ENCODE data around the gene BCOR.

The BCOR gene

DNA sequence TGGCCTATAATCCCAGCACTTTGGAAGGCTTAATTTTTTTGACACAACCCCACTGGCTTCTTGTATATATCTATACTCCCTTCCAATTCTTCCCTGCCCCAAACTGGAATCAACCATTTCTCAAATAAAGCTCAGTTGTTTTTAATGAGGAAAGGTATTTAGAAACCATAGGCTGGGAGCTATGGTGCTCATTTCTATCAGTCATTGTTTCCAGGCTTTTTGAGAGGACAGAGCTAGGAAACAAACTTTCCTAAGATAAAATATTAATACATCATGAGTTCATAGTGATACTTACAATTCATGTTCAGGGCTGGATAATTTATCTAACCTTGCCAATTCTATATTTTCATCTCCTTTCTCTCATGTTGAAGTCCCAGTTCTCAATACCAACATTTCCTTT is 50.3 kb downstream of the BCOR start:
- no peak overlapping the region for H3K4me3 ChIP-seq

DNA sequence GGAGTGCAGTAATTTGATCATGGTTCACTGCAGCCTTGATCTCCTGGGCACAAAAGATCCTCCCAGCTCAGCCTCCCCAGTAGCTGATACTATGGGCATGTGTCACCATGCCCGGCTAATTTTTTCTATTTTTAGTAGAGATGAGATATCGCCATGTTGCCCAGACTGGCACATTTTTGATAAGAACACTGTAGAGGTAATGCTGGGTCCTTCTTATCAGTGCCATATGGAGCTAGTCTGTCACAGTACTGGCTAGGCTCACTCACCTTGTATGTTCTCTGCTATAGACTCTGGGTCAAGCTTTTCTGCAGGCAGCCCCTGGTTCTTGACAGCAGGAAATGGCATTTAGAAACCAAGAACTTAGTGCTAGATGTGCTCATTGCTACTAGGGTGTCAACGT is 53.9 kb downstream of the BCOR start:
- Histone ChIP-seq H3K27me3 (no peaks in the 10 kb centered on the region), H3K4me3 (no peak overlapping the region), H3K9me3 (peaks cover 0 to 22% (median 11%) of the 10 kb centered on the region in 3 donors), H3K4me1 (no peaks in the 10 kb centered on the region), H3K36me3 (peaks cover 2 to 8% (median 8%) of the 10 kb centered on the region in 3 donors), H3K27ac (no peak overlapping the region)
- no peak for DNase-seq
- intact Hi-C loops (cut with DNase I; ENCODE audit: low total_unique reads): no loop called here
- TF ChIP-seq, protein P1, sequence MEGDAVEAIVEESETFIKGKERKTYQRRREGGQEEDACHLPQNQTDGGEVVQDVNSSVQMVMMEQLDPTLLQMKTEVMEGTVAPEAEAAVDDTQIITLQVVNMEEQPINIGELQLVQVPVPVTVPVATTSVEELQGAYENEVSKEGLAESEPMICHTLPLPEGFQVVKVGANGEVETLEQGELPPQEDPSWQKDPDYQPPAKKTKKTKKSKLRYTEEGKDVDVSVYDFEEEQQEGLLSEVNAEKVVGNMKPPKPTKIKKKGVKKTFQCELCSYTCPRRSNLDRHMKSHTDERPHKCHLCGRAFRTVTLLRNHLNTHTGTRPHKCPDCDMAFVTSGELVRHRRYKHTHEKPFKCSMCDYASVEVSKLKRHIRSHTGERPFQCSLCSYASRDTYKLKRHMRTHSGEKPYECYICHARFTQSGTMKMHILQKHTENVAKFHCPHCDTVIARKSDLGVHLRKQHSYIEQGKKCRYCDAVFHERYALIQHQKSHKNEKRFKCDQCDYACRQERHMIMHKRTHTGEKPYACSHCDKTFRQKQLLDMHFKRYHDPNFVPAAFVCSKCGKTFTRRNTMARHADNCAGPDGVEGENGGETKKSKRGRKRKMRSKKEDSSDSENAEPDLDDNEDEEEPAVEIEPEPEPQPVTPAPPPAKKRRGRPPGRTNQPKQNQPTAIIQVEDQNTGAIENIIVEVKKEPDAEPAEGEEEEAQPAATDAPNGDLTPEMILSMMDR (IDR thresholded peaks at IDR 0.05): no peak

More for the DNA sequence above, 50.3 kb downstream of the BCOR start:
- TF ChIP-seq, protein P1 (IDR thresholded peaks at IDR 0.05): no peak
- H3K36me3 ChIP-seq: peaks cover 37 to 44% (median 44%) of the 10 kb centered on the region in 3 donors
- DNase-seq: no peak
- peaks cover 0 to 53% (median 34%) of the 10 kb centered on the region in 3 donors for H3K9me3 ChIP-seq
- no peak overlapping the region for H3K27ac ChIP-seq
- intact Hi-C loops (cut with DNase I; ENCODE audit: low total_unique reads): no loop called here
- no peaks in the 10 kb centered on the region for H3K4me1 ChIP-seq
- H3K27me3 ChIP-seq: no peaks in the 10 kb centered on the region

DNA sequence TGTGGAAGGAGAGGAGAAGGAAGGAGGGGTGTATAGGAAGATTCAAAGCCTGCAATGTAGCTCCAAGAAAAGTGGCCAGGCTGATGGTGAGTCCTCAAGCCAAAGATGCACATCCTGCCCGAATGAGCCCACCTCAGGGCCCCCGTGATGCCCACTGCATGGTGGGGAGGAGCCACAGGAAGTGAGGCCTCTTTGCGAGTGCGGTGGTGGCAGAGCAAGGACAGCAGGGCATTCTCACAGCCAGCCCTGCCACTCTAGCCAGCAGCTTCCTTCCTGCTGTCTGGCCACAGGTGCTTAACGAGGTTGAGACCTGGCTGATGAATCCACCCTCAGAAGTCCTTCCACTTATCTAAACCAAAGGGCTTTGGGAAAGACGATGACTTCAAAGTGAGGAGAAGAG is 55.8 kb downstream of the BCOR start:
- intact Hi-C loops (cut with DNase I; ENCODE audit: low total_unique reads): no loop called here
- H3K27me3 ChIP-seq: no peaks in the 10 kb centered on the region

DNA sequence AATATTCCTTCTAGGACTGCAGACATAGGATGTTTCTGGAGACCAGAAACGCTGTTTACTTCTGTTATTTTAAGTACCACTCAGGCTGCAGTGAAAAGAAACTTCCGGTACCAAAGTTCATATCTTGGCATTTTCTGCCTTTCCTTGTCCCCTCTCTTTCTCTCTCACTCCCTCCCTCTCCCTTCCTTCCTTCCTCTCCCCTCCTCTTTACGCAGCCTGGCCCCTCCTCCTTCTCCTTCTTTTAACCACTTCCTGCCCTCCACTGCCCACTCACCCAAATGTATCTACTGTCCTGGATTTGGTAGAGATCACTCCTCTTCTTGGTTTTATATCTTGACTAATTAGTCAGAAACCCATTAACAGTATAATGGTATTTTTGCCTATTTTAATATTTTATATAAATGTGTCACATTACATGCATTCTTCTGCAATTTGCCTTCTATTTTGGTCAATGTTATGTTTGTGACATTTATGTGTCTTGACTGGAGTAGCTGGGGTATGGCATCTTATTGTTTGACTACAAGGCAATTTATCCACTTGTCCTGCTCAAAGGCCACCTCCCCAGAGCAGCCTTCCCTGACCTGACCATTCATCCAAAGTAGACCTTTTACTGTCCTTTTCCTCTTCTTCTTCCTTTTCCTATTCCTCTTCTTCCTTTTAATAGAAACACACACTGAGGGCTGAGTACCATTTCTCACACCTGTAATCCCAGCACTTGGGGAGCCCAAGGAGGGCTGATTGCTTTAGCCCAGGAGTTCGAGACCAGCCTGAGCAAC is 56.9 kb downstream of the BCOR start:
- Histone ChIP-seq H3K27ac (no peak overlapping the region), H3K36me3 (no peaks in the 10 kb centered on the region), H3K4me1 (no peaks in the 10 kb centered on the region), H3K27me3 (no peaks in the 10 kb centered on the region), H3K4me3 (no peak overlapping the region), H3K9me3 (peaks cover 0 to 9% (median 8%) of the 10 kb centered on the region in 3 donors)
- TF ChIP-seq, protein P1 (IDR thresholded peaks at IDR 0.05): no peak
- intact Hi-C loops (cut with DNase I; ENCODE audit: low total_unique reads): no loop called here
- DNase-seq: no peak

More for the DNA sequence above, 55.8 kb downstream of the BCOR start:
- no peak overlapping the region for H3K27ac ChIP-seq
- TF ChIP-seq, protein P1 (IDR thresholded peaks at IDR 0.05): no peak
- DNase-seq: no peak
- H3K9me3 ChIP-seq: peaks cover 0 to 13% (median 10%) of the 10 kb centered on the region in 3 donors
- no peak overlapping the region for H3K4me3 ChIP-seq
- H3K36me3 ChIP-seq: no peaks in the 10 kb centered on the region
- no peaks in the 10 kb centered on the region for H3K4me1 ChIP-seq

DNA sequence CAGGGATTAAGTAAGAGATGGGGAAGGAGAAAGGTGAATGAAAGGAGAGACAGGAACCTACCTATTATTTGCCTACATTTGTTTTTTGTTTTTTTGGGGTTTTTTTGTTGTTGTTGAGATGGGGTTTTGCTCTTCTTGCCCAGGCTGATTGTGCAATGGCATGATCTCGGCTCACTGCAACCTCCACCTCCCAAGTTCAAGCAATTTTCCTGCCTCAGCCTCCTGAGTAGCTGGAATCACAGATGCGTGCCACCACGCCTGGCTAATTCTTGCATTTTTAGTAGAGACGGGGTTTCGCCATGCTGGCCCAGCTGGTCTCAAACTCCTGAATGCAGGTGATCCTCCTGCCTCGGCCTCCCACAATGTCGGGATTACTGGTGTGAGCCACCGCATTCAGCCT is 57.9 kb downstream of the BCOR start:
- TF ChIP-seq, protein P1 (IDR thresholded peaks at IDR 0.05): no peak
- intact Hi-C loops (cut with DNase I; ENCODE audit: low total_unique reads): no loop called here
- Histone ChIP-seq H3K36me3 (no peaks in the 10 kb centered on the region), H3K4me3 (no peak overlapping the region), H3K27me3 (no peaks in the 10 kb centered on the region), H3K27ac (no peak overlapping the region), H3K4me1 (no peaks in the 10 kb centered on the region), H3K9me3 (peaks cover 0 to 9% (median 8%) of the 10 kb centered on the region in 3 donors)
- DNase-seq: no peak
